Vagina (tissue), 2 donors: ENCODE results near the gene GPC5.

ENCODE experiments used
- CTCF ChIP-seq, 3 experiments: fragments of 450-650 bp in 2 of 3; fragments of 200-600 bp in 1 of 3; sonication (generic) in 1 of 3; IDR thresholded peaks; one replicate each; pipeline ENCODE4 v1.5.1; 2017 to 2019; ENCODE audit warnings: antibody characterized with exemption in 3 of 3, mild to moderate bottlenecking in 2 of 3, moderate library complexity in 2 of 3
- POLR2A ChIP-seq, 2 donors: fragments of 450-650 bp; IDR thresholded peaks; one replicate each; pipeline ENCODE4 v1.6.1; 2017; ENCODE audit warnings: antibody characterized with exemption in 2 of 2, mild to moderate bottlenecking in 2 of 2, moderate library complexity in 2 of 2

GRCh38 chr13:91845612-91846011, 447.2 kb downstream of the GPC5 start:
- no peak for TF ChIP-seq POLR2A (IDR thresholded peaks at IDR 0.05)
- TF ChIP-seq CTCF (IDR thresholded peaks at IDR 0.05), result no peak
